ENCODE data around the gene TMEM147.

- no peak for TF ChIP-seq CTCF (IDR thresholded peaks at IDR 0.05)
- no peak for TF ChIP-seq POLR2A (IDR thresholded peaks at IDR 0.05)
Measured at GRCh38 chr19:35502751-35503150, 42.7 kb upstream of the TMEM147 start.

Measured in uterus (tissue), 2 donors.